ENCODE data around the gene PSMB4.

DNA sequence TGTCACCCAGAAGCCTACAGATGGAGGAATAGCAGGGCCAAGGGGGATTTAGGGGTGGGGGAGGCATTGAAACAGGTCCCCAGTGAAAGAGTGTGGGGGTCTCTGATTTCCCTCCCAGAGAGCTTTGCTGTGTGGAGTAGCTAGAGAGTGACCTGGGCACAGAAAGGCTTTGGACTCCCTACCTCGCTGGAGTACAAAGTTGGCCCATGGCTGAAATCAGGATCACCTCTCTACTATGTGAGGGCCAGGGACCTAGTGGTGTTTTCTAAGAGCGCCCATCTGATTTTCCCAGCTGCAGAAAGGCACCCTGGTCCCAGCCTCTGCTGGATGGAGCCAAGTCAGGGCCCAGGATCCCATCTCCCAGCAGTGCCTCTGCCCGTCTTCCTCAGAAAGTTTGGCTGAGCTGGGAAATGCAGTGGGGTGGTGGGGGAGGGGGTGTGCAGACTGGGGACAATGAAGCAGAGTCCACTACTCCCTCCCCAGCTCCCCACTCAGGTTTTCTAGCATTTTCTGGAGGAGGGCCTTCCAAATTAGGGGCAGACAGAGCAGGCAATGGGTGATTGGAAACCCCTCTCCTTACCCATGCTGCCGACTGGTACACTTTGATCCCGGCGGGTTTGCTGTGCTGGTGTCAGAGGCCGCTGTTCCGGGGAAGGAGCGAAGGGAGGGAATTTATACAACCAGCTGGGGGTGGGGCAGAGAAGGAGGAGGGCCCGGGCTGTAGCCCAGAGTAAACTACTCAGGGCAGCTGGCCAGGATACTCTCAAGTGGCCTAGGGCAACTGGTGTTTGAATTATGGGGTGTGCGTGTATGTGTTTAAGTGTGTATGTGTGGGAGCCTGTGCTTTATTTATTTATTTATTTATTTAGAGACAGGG, 27.1 kb upstream of the PSMB4 start, which contains the start of gene SELENBP1:
- TF ChIP-seq, protein P1, sequence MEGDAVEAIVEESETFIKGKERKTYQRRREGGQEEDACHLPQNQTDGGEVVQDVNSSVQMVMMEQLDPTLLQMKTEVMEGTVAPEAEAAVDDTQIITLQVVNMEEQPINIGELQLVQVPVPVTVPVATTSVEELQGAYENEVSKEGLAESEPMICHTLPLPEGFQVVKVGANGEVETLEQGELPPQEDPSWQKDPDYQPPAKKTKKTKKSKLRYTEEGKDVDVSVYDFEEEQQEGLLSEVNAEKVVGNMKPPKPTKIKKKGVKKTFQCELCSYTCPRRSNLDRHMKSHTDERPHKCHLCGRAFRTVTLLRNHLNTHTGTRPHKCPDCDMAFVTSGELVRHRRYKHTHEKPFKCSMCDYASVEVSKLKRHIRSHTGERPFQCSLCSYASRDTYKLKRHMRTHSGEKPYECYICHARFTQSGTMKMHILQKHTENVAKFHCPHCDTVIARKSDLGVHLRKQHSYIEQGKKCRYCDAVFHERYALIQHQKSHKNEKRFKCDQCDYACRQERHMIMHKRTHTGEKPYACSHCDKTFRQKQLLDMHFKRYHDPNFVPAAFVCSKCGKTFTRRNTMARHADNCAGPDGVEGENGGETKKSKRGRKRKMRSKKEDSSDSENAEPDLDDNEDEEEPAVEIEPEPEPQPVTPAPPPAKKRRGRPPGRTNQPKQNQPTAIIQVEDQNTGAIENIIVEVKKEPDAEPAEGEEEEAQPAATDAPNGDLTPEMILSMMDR (optimal IDR thresholded peaks at IDR 0.05 in 1 of 3, IDR thresholded peaks at IDR 0.05 in 1 of 3, conservative IDR thresholded peaks at IDR 0.05 in 1 of 3; ENCODE audit: extremely low read depth in 1 of 3, insufficient read depth in 2 of 3, low read length in 3 of 3): no peak
- TF ChIP-seq EZH2 (IDR thresholded peaks at IDR 0.05; ENCODE audit: low read length): no peak

All from keratinocyte (primary cell).